T-helper 1 cell treated with Interleukin-12 subunit alpha and Interleukin-12 subunit beta and Interleukin-4 antibody, amounts not matched to agents 30 ng/mL and 1 ng/mL, for 36 hours (primary cell): ENCODE results near the gene ISX. TPM values are rescaled to one million over a fixed set of nuclear protein-coding genes. Genes with fewer than 3 reads are reported as not detected.
"Not testable (repeated sequence)": the region's sequence is repeated elsewhere in the genome, so short reads cannot be mapped to it uniquely, and the experiment has no call there.

Source experiments
- intact Hi-C: fragments of 100-400 bp; cut with micrococcal nuclease; formaldehyde crosslinking; loops from one replicate; pipeline ENCODE4 v1.15.1; 2024
- total RNA-seq: library from RNA; stranded (reverse); gene quantifications from 2 replicates; pipeline ENCODE4 v1.2.3, GENCODE V29; 2022

Gene ISX
- total RNA-seq, result not detected in 2 replicates

GRCh38 chr22:35065796-35066218 lies at the start of gene ISX:
Gene ISX, plus strand, starts transcription at chr22:35066158. Its CDS starts 930 bp downstream, at chr22:35067088.
- intact Hi-C loops, result no loop called here

DNA sequence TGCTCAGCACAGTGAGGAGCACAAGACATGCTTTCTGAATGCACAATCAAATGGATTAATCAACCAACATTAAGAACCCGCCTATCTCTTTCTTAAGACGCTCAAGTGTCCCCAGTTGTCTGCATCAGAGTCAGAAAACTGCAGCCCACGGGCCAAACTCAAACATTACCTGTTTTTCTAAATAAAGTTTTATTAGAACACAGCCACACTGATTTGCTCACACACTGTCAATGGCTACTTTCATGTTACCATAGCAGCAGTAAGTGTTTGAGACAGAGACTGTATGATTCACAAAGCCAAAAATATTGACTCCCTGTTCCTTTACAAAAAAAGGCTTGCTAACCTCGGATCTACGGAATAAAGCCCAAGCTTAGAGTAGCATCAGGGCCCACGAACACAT lies 49.0 kb upstream of the ISX start:
- intact Hi-C loops, result no loop called here

DNA sequence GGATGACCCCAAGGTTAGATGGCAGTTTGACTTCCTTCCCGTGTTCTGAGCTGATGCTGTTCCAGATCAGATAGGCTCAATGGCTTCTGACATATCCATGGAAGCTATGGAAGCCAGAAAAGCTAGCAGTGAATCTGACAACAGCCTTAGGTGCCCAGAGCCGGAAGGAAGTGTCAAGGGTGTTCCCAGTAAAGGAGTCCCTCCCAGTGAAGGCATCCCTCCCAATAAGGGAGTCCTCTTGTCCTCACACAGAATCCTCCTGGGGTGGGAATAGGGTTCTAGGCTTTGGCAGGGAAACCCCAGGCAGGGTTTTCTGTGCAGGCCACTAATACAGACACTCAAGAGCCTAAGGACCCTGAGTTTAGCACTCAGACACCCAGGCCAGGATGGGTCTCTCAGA lies 47.0 kb upstream of the ISX start:
- intact Hi-C loops, result no loop called here

DNA sequence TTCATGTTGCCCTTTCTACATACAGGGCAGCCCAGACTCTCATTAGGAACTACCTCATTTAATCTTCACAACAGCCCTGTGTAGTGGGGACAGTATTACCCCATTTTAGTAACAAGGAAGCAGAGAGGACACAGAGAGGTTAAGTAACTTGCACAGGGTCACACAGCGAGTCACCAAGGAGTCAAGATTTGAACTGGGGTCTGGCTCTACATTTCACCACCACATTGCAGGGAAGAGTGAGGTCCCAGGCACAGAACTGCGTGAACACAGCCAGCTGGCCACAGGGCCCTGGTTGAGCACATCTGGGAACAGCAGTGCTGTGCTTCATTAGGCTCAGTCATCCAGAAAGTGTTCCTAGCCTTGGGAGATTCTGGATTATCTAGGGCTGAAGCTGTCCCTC lies 45.4 kb upstream of the ISX start:
- intact Hi-C loops, result loop anchor here (10.0 kb wide), 2 partner anchors 606 to 1096 kb away; partner anchors contain the start of gene LARGE1

DNA sequence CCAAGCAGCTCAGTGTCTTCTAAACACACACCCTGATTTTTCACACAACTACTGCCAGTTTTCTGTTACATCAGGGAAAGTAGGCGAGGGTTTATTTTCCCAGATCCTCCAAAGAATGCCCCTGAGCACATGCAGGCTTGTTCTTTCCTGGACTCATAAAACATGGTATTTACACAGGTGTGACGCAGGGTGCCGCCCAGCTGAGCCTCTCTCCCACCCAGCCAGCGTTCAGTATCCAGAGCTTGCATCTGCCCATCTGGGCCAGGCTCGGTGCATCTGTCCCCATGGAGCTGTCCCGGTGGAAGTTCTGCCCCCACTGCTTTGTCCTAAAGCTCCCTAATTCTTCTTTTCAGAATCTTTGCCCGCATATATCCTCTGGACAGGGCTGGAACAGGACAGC lies 44.8 kb upstream of the ISX start:
- intact Hi-C loops, result loop anchor here (10.0 kb wide), 2 partner anchors 606 to 1096 kb away; partner anchors contain the start of gene LARGE1

- intact Hi-C loops, result loop anchor here (10.0 kb wide), 2 partner anchors 607 to 1097 kb away; partner anchors contain the start of gene LARGE1
Measured at GRCh38 chr22:35022291-35022690, 43.7 kb upstream of the ISX start.

- intact Hi-C loops, result loop anchor here (10.0 kb wide), 2 partner anchors 609 to 1099 kb away; partner anchors contain the start of gene LARGE1
Measured at GRCh38 chr22:35023692-35024363, 42.1 kb upstream of the ISX start.

GRCh38 chr22:35024364-35024692 lies 41.6 kb upstream of the ISX start:
- intact Hi-C loops, result loop anchor here (10.0 kb wide), 2 partner anchors 610 to 1100 kb away; partner anchors contain the start of gene LARGE1

DNA sequence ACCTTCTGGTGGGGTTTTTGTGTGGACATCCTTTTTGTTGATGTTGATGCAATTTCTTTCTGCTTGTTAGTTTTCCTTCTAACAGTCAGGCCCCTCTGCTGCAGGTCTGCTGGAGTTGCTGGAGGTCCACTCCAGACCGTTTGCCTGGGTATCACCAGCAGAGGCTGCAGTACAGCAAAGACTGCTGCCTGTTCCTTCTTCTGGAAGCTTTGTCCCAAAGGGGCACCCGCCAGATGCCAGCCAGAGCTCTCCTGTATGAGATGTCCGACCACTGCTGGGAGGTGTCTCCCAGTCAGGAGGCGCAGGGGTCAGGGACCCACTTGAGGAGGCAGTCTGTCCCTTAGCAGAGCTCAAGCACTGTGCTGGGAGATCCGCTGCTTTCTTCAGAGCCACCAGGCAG lies 35.8 kb upstream of the ISX start:
- intact Hi-C loops, result not testable (repeated sequence)

- intact Hi-C loops, result no loop called here
Measured at GRCh38 chr22:35032571-35032970, 33.4 kb upstream of the ISX start.

DNA sequence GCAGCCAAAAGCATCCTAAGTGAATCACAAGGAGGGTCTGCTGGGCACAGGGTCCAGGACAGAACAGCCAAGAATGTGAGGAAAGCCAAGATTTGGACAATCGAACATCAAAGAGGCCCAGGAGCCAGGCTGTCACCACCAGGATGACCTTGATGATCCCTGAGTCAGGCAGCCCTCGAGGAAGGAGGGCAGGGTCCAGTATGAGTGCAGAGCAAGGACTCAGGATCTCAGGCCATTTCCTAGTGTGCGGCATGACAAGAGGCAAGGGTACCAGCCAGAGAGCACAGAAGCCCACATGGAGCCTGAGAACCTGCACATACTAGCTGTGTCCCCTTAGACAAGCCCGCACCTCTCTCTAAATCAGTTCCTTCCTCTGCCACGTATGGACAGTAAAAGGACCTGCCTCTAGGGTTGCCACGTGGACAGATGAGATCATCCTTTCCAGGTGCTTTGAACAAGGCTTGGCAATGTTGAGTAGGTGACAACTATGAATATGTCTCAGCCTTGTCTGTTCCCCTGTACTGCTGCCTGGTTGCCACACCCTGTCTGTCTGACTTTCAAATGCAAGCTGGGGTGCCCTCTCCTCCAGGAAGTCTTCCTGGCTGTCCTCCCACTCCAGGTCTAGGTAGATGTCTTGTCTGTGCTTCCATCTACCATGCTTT lies 32.2 kb upstream of the ISX start:
- intact Hi-C loops, result no loop called here

GRCh38 chr22:35034963-35035362 lies 31.0 kb upstream of the ISX start:
- intact Hi-C loops, result no loop called here

- intact Hi-C loops, result no loop called here
Measured at GRCh38 chr22:35037089-35037488, 28.9 kb upstream of the ISX start.

DNA sequence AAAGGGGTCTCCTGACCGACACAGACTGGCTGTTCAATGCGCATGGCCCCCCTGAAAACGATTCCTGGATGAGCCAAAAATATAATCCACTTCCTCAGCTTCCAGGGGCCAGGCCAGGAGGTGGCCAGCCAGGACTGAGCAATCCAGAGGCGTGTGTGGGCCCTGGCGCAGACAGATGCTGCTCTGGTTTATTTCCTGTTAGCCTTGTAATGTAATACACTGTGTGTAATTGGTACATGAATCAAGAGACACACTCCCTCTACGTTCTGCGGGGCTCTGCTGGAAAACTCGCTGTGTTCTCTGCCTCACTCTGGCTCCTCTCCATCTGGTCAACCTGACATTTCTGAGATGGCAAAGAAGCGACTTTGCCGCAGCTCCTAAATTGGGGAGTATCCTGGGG lies 26.3 kb upstream of the ISX start:
- intact Hi-C loops, result no loop called here

GRCh38 chr22:35043252-35043933 lies 22.6 kb upstream of the ISX start:
- intact Hi-C loops, result no loop called here

GRCh38 chr22:35043934-35044319 lies 22.0 kb upstream of the ISX start:
- intact Hi-C loops, result no loop called here

- intact Hi-C loops, result no loop called here
Measured at GRCh38 chr22:35044607-35045390, 21.2 kb upstream of the ISX start.

- intact Hi-C loops, result no loop called here
Measured at GRCh38 chr22:35045451-35045850, 20.5 kb upstream of the ISX start.

DNA sequence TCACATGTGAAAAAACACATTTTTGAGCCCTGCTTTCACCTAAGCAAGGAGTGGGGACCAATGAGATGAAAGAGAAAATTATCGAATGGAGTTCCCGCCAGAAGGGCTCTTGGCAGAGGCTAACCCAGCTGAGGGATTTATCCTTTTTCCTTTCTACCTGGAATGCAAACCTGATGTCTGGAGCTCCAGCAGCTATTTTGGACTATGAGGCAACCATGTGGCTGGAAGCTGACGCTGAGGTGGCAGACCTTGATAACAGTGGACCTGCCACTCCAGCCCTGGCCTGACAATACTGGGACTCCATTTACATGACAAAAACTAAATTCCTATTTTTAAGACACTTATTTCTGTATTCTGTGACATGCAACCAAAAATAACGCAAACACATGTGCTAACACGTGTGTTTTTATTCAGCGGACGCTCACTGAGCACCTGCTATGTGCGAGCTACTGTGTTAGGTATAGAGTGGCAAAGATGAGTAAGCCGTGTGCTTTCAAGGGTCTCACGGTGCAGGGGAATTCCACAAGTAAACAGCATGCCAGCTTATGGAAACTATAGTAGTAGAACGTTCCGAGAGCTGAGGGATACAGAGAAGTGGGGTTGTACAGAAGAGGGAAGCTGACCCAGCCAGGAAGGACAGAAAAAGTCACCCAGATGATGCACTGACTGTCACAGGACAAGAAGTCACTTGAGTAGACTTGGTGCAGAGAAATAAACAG lies 19.1 kb upstream of the ISX start:
- intact Hi-C loops, result no loop called here

DNA sequence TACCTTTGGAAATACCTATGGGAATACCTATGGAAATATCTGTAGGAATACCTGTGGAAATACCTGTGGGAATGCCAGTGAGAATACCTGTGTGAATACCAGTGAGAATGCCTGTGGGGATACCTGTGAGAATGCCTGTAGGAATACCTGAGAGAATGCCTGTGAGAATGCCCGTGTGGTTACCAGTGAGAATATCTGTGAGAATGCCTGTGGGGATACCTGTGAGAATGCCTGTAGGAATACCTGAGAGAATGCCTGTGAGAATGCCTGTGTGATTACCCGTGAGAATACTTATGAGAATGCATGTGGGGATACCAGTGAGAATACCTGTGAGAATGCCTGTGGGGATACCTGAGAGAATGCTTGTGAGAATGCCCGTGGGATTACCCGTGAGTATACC lies 15.9 kb upstream of the ISX start:
- intact Hi-C loops, result not testable (repeated sequence)

GRCh38 chr22:35051013-35051535 lies 14.9 kb upstream of the ISX start:
- intact Hi-C loops, result no loop called here
